Adrenal gland (tissue), 5 donors: ENCODE measurements around the gene DHPS.

ENCODE experiments used
- POLR2A ChIP-seq, 2 donors: fragments of 450-650 bp; IDR thresholded peaks; one replicate each; pipeline ENCODE4 v1.6.1; 2017; ENCODE audit warnings: antibody characterized with exemption in 2 of 2, mild to moderate bottlenecking in 2 of 2, moderate library complexity in 1 of 2
- TF ChIP-seq, protein P1 (sequence below), 6 experiments: fragments of 450-650 bp in 4 of 6; fragments of 200-600 bp in 2 of 6; sonication (generic) in 1 of 6; IDR thresholded peaks; 1 replicate in 5 of 6; 2 replicates in 1 of 6; pipeline versions ENCODE4 v1.5.1 to v1.8.0; 2016 to 2021; ENCODE audit warnings: antibody characterized with exemption in 6 of 6, mild to moderate bottlenecking in 2 of 6, moderate library complexity in 1 of 6
- donor health status: DM: no; HTN: no; CAD: no.

- no peak for TF ChIP-seq POLR2A (IDR thresholded peaks at IDR 0.05)
- TF ChIP-seq, protein P1, sequence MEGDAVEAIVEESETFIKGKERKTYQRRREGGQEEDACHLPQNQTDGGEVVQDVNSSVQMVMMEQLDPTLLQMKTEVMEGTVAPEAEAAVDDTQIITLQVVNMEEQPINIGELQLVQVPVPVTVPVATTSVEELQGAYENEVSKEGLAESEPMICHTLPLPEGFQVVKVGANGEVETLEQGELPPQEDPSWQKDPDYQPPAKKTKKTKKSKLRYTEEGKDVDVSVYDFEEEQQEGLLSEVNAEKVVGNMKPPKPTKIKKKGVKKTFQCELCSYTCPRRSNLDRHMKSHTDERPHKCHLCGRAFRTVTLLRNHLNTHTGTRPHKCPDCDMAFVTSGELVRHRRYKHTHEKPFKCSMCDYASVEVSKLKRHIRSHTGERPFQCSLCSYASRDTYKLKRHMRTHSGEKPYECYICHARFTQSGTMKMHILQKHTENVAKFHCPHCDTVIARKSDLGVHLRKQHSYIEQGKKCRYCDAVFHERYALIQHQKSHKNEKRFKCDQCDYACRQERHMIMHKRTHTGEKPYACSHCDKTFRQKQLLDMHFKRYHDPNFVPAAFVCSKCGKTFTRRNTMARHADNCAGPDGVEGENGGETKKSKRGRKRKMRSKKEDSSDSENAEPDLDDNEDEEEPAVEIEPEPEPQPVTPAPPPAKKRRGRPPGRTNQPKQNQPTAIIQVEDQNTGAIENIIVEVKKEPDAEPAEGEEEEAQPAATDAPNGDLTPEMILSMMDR (IDR thresholded peaks at IDR 0.05), result no peak
These were observed 45.0 kb downstream of the DHPS start for GRCh38 chr19:12636631-12637030.
